ENCODE measurements around the gene LMTK3.
A peak's percentile ranks its signal among the peaks of the same experiment; 100 is the strongest.
"Not testable (repeated sequence)": the region's sequence is repeated elsewhere in the genome, so short reads cannot be mapped to it uniquely, and the experiment has no call there.

The LMTK3 gene

GRCh38 chr19:48502350-48503018 lies 9.2 kb downstream of the LMTK3 start:
- DNase-seq = peak; percentile 88

- peak; percentile 83 for DNase-seq
Observed at GRCh38 chr19:48501494-48502349, 9.9 kb downstream of the LMTK3 start.

GRCh38 chr19:48500830-48501493 lies 10.7 kb downstream of the LMTK3 start:
- no peak for DNase-seq

GRCh38 chr19:48499316-48500090 lies 12.1 kb downstream of the LMTK3 start:
- DNase-seq = no peak

GRCh38 chr19:48498595-48499311 lies 12.9 kb downstream of the LMTK3 start:
- no peak for DNase-seq

GRCh38 chr19:48497728-48498594 lies 13.7 kb downstream of the LMTK3 start:
- no peak for DNase-seq

GRCh38 chr19:48496959-48497727 lies 14.5 kb downstream of the LMTK3 start:
- no peak for DNase-seq

- DNase-seq = no peak
Observed at GRCh38 chr19:48495396-48495795, 16.2 kb downstream of the LMTK3 start.

- DNase-seq = no peak
Observed at GRCh38 chr19:48493718-48494401, 17.8 kb downstream of the LMTK3 start.

GRCh38 chr19:48492925-48493717 lies 18.5 kb downstream of the LMTK3 start:
- DNase-seq = peak; percentile 91

- DNase-seq = no peak
Observed at GRCh38 chr19:48491793-48492123, 19.9 kb downstream of the LMTK3 start.

- peak; percentile 82 for DNase-seq
Observed at GRCh38 chr19:48490981-48491792, 20.4 kb downstream of the LMTK3 start.

GRCh38 chr19:48489608-48490216 lies 21.9 kb downstream of the LMTK3 start:
- DNase-seq = peak; percentile 93

GRCh38 chr19:48488478-48488877 lies 23.2 kb downstream of the LMTK3 start:
- DNase-seq = not testable (repeated sequence)

- DNase-seq = no peak
Observed at GRCh38 chr19:48487948-48488347, 23.7 kb downstream of the LMTK3 start.

GRCh38 chr19:48487544-48487943 lies 24.1 kb downstream of the LMTK3 start:
- no peak for DNase-seq

- not testable (repeated sequence) for DNase-seq
Observed at GRCh38 chr19:48486706-48487105, 24.9 kb downstream of the LMTK3 start.
